Measurements from ENCODE around the gene SPTBN4.

DNA sequence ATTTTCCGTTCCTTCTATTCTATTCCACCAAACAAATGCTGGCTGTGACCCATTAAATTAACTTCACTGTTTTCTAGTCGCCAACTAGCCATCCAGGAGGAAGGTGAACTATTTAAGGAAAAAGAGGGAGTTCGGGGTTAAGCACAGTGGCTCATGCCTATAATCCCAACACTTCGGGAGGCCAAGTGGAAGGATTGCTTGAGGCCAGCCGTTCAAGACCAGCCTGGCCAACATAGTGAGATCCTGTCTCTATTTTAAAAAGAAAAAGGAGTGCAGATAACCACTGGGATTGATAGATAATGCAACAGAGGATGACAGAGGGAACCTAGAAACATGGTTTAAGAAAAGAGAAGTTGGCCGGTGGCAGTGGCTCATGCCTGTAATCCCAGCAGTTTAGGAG lies 44.7 kb downstream of the SPTBN4 start:
- no peak for TF ChIP-seq POLR2A (IDR thresholded peaks at IDR 0.05; ENCODE audit: low read depth, low read length)
- no peak for TF ChIP-seq TAF1 (IDR thresholded peaks at IDR 0.05; ENCODE audit: borderline replicate concordance, low read depth, low read length)
